ENCODE results near the gene ERC2.

The ERC2 gene

GRCh38 chr3:56133423-56133822, 334.8 kb downstream of the ERC2 start:
- Histone ChIP-seq H3K4me3 (ENCODE audit: extremely low read depth, insufficient read depth, low read length, poor library complexity, severe bottlenecking) (no peak overlapping the region), H3K4me1 (ENCODE audit: control insufficient read depth, insufficient read depth, low read length, poor library complexity, severe bottlenecking) (peaks cover 26% of the 10 kb centered on the region), H3K9me3 (ENCODE audit: control insufficient read depth, low read length) (no peaks in the 10 kb centered on the region), H3K36me3 (ENCODE audit: control insufficient read depth, insufficient read depth, low read length) (no peaks in the 10 kb centered on the region), H3K27ac (ENCODE audit: low read depth, low read length, severe bottlenecking) (no peak overlapping the region)
- WGBS, 2 experiments (ENCODE audit: insufficient coverage in 2 of 2), result 80% methylated on average over 1 of the region's 2 CpGs; no CpG with 5 or more reads in 1 of the 2 experiments

GRCh38 chr3:56132762-56133161, 335.5 kb downstream of the ERC2 start:
- H3K27ac ChIP-seq (ENCODE audit: low read depth, low read length, severe bottlenecking), result no peak overlapping the region
- no peaks in the 10 kb centered on the region for H3K9me3 ChIP-seq (ENCODE audit: control insufficient read depth, low read length)
- WGBS, 2 experiments (ENCODE audit: insufficient coverage in 2 of 2), result 86 to 100% methylated on average over 1 to 2 of the region's 3 CpGs
- no peak overlapping the region for H3K4me3 ChIP-seq (ENCODE audit: extremely low read depth, insufficient read depth, low read length, poor library complexity, severe bottlenecking)
- H3K4me1 ChIP-seq (ENCODE audit: control insufficient read depth, insufficient read depth, low read length, poor library complexity, severe bottlenecking), result peaks cover 26% of the 10 kb centered on the region
- no peaks in the 10 kb centered on the region for H3K36me3 ChIP-seq (ENCODE audit: control insufficient read depth, insufficient read depth, low read length)

- Histone ChIP-seq H3K27ac (ENCODE audit: low read depth, low read length, severe bottlenecking) (peak overlapping the region; percentile 97), H3K4me1 (ENCODE audit: control insufficient read depth, insufficient read depth, low read length, poor library complexity, severe bottlenecking) (peaks cover 26% of the 10 kb centered on the region), H3K9me3 (ENCODE audit: control insufficient read depth, low read length) (no peaks in the 10 kb centered on the region), H3K4me3 (ENCODE audit: extremely low read depth, insufficient read depth, low read length, poor library complexity, severe bottlenecking) (no peak overlapping the region), H3K36me3 (ENCODE audit: control insufficient read depth, insufficient read depth, low read length) (no peaks in the 10 kb centered on the region)
- 0% methylated on average over 1 of the region's 3 CpGs for WGBS, 2 experiments (ENCODE audit: insufficient coverage in 2 of 2)
Observed at GRCh38 chr3:56131974-56132590, 336.2 kb downstream of the ERC2 start.

GRCh38 chr3:56130036-56130435, 338.2 kb downstream of the ERC2 start:
- Histone ChIP-seq H3K27ac (ENCODE audit: low read depth, low read length, severe bottlenecking) (no peak overlapping the region), H3K9me3 (ENCODE audit: control insufficient read depth, low read length) (no peaks in the 10 kb centered on the region), H3K4me3 (ENCODE audit: extremely low read depth, insufficient read depth, low read length, poor library complexity, severe bottlenecking) (no peak overlapping the region), H3K4me1 (ENCODE audit: control insufficient read depth, insufficient read depth, low read length, poor library complexity, severe bottlenecking) (peaks cover 31% of the 10 kb centered on the region), H3K36me3 (ENCODE audit: control insufficient read depth, insufficient read depth, low read length) (no peaks in the 10 kb centered on the region)
- WGBS, 2 experiments (ENCODE audit: insufficient coverage in 2 of 2), result 84 to 96% methylated on average over 2 of the region's 2 CpGs

- Histone ChIP-seq H3K4me1 (ENCODE audit: control insufficient read depth, insufficient read depth, low read length, poor library complexity, severe bottlenecking) (peaks cover 23% of the 10 kb centered on the region), H3K27ac (ENCODE audit: low read depth, low read length, severe bottlenecking) (no peak overlapping the region), H3K4me3 (ENCODE audit: extremely low read depth, insufficient read depth, low read length, poor library complexity, severe bottlenecking) (no peak overlapping the region), H3K9me3 (ENCODE audit: control insufficient read depth, low read length) (no peaks in the 10 kb centered on the region), H3K36me3 (ENCODE audit: control insufficient read depth, insufficient read depth, low read length) (no peaks in the 10 kb centered on the region)
Observed at GRCh38 chr3:56126632-56127031, 341.6 kb downstream of the ERC2 start.

- no peak overlapping the region for H3K4me3 ChIP-seq (ENCODE audit: extremely low read depth, insufficient read depth, low read length, poor library complexity, severe bottlenecking)
- H3K9me3 ChIP-seq (ENCODE audit: control insufficient read depth, low read length), result no peaks in the 10 kb centered on the region
- H3K27ac ChIP-seq (ENCODE audit: low read depth, low read length, severe bottlenecking), result peak overlapping the region; percentile 71
- 10 to 11% methylated on average over 3 of the region's 5 CpGs for WGBS, 2 experiments (ENCODE audit: insufficient coverage in 2 of 2)
- peaks cover 13% of the 10 kb centered on the region for H3K4me1 ChIP-seq (ENCODE audit: control insufficient read depth, insufficient read depth, low read length, poor library complexity, severe bottlenecking)
- H3K36me3 ChIP-seq (ENCODE audit: control insufficient read depth, insufficient read depth, low read length), result no peaks in the 10 kb centered on the region
Observed at GRCh38 chr3:56125358-56126005, 342.8 kb downstream of the ERC2 start.

- Histone ChIP-seq H3K9me3 (ENCODE audit: control insufficient read depth, low read length) (no peaks in the 10 kb centered on the region), H3K4me1 (ENCODE audit: control insufficient read depth, insufficient read depth, low read length, poor library complexity, severe bottlenecking) (peaks cover 13% of the 10 kb centered on the region), H3K4me3 (ENCODE audit: extremely low read depth, insufficient read depth, low read length, poor library complexity, severe bottlenecking) (no peak overlapping the region), H3K27ac (ENCODE audit: low read depth, low read length, severe bottlenecking) (no peak overlapping the region), H3K36me3 (ENCODE audit: control insufficient read depth, insufficient read depth, low read length) (no peaks in the 10 kb centered on the region)
- WGBS, 2 experiments (ENCODE audit: insufficient coverage in 2 of 2), result 100% methylated on average over 1 of the region's 1 CpG; no CpG with 5 or more reads in 1 of the 2 experiments
Observed at GRCh38 chr3:56124546-56124945, 343.7 kb downstream of the ERC2 start.

GRCh38 chr3:56123487-56123886, 344.8 kb downstream of the ERC2 start:
- no peak overlapping the region for H3K4me3 ChIP-seq (ENCODE audit: extremely low read depth, insufficient read depth, low read length, poor library complexity, severe bottlenecking)
- H3K27ac ChIP-seq (ENCODE audit: low read depth, low read length, severe bottlenecking), result no peak overlapping the region
- 40 to 67% methylated on average over 2 of the region's 3 CpGs for WGBS, 2 experiments (ENCODE audit: insufficient coverage in 2 of 2)
- H3K9me3 ChIP-seq (ENCODE audit: control insufficient read depth, low read length), result no peaks in the 10 kb centered on the region
- peaks cover 13% of the 10 kb centered on the region for H3K4me1 ChIP-seq (ENCODE audit: control insufficient read depth, insufficient read depth, low read length, poor library complexity, severe bottlenecking)
- H3K36me3 ChIP-seq (ENCODE audit: control insufficient read depth, insufficient read depth, low read length), result no peaks in the 10 kb centered on the region

GRCh38 chr3:56122911-56123310, 345.4 kb downstream of the ERC2 start:
- Histone ChIP-seq H3K9me3 (ENCODE audit: control insufficient read depth, low read length) (no peaks in the 10 kb centered on the region), H3K4me3 (ENCODE audit: extremely low read depth, insufficient read depth, low read length, poor library complexity, severe bottlenecking) (no peak overlapping the region), H3K27ac (ENCODE audit: low read depth, low read length, severe bottlenecking) (no peak overlapping the region), H3K36me3 (ENCODE audit: control insufficient read depth, insufficient read depth, low read length) (no peaks in the 10 kb centered on the region), H3K4me1 (ENCODE audit: control insufficient read depth, insufficient read depth, low read length, poor library complexity, severe bottlenecking) (peaks cover 13% of the 10 kb centered on the region)
- WGBS, 2 experiments (ENCODE audit: insufficient coverage in 2 of 2), result 85 to 88% methylated on average over 1 to 2 of the region's 2 CpGs

- Histone ChIP-seq H3K4me1 (ENCODE audit: control insufficient read depth, insufficient read depth, low read length, poor library complexity, severe bottlenecking) (peaks cover 13% of the 10 kb centered on the region), H3K27ac (ENCODE audit: low read depth, low read length, severe bottlenecking) (no peak overlapping the region), H3K4me3 (ENCODE audit: extremely low read depth, insufficient read depth, low read length, poor library complexity, severe bottlenecking) (no peak overlapping the region), H3K36me3 (ENCODE audit: control insufficient read depth, insufficient read depth, low read length) (no peaks in the 10 kb centered on the region), H3K9me3 (ENCODE audit: control insufficient read depth, low read length) (no peaks in the 10 kb centered on the region)
- WGBS, 2 experiments (ENCODE audit: insufficient coverage in 2 of 2), result 90% methylated on average over 2 of the region's 2 CpGs; no CpG with 5 or more reads in 1 of the 2 experiments
Observed at GRCh38 chr3:56121716-56122115, 346.6 kb downstream of the ERC2 start.
